ENCODE data around the gene AMBRA1. TPM values are rescaled to one million over a fixed set of nuclear protein-coding genes. Genes with fewer than 3 reads are reported as not detected.

AMBRA1 gene
- total RNA-seq, 1 experiment from 2014 or later: 28.6 TPM

- DNase-seq (ENCODE audit: low read depth): no peak
Observed at GRCh38 chr11:46506483-46506791, 87.4 kb downstream of the AMBRA1 start.

DNA sequence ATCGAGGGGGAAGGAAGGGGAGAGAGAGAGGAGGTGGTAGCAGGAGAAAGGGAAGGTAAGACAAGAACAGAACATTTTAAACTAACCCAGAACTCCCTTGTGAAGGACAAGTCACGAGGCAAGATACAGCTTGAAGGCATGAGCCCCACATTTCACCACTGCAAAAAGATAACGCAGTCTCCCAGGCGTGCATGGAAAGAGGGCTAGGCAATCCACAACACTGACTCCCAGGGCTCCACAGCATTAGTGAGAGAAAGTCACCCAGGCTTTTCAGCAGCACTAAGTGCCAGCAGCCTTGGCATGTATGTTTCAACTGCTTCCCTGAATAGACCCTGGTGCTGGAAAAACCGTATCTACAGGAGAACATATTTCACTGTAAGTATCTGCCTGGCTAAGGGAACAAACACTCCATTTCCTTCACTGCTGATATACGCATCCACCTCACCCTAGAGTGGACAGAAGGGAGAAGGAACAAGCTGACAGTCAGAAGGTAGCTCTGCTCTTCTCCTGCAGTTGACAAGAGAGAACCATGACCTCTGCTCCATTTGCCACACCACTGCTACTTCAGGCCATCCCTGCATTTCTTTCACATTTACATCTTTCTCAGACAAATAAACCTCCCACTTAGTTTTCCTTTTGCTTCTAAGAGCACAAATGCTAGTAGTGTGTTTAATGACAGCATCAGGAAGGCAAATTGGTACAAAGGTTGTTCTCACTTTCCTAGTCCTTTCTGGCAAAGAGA is 87.9 kb downstream of the AMBRA1 start:
- DNase-seq (ENCODE audit: low read depth): no peak

GRCh38 chr11:46504817-46505613 is 88.8 kb downstream of the AMBRA1 start:
- peak; percentile 86 for DNase-seq (ENCODE audit: low read depth)

- no peak for DNase-seq (ENCODE audit: low read depth)
Observed at GRCh38 chr11:46499821-46500220, 94.0 kb downstream of the AMBRA1 start.

DNA sequence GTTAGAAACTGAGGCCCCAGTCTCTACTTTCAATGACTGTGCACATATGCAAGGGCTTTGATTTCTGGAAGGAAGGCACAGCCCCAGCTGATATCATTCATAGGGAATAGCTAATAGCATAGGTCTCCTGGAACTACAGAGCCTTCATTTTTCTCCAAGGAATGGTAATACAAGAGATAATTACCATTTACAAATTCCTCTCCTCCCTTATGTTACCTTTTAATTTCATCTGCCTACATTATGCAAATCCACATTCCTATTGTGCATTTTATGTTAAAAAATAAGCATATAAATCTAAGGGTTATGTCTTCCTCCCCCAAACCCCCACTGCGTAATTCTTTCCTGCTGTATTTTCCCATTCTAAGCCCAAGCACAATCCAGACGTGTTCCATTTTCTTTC is 94.9 kb downstream of the AMBRA1 start:
- no peak for DNase-seq (ENCODE audit: low read depth)

GRCh38 chr11:46498179-46498578 is 95.6 kb downstream of the AMBRA1 start:
- no peak for DNase-seq (ENCODE audit: low read depth)

DNA sequence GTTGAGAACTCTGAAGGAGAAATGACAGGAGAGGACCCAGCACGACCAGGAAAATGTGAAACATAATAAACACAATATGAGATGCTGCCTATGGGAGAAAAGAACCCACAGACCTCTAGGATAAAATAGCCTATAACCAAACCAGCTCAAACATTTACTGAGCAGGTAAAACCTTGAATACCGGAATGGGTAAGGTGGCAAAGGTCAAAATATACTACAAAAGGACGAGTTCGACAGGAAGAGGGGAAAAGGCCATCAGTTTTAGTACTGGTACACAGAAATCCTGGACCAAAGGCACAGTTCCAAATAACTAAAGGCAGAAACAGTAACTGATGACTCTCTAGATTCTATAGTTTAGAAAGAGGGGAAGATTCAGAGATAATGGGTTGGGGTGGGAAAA is 96.3 kb downstream of the AMBRA1 start:
- no peak for DNase-seq (ENCODE audit: low read depth)

GRCh38 chr11:46493791-46494190 is 100.0 kb downstream of the AMBRA1 start:
- DNase-seq (ENCODE audit: low read depth): no peak

DNA sequence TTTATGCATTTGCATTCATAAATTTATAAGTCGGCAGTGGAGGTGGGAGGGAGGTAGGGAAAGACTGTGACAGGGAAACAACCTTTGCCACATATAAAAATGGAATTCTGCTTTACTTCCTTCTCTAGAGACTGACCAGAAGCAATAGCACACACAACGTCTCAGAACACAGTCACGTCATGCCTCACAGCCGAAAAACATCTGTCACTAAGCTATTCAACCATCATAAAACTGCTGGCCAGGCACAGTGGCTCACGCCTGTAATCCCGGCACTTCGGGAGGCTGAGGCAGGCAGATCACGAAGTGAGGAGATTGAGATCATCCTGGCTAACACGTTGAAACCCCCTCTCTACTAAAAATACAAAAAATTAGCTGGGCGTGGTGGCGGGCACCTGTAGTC is 101.3 kb downstream of the AMBRA1 start:
- DNase-seq (ENCODE audit: low read depth): no peak

DNA sequence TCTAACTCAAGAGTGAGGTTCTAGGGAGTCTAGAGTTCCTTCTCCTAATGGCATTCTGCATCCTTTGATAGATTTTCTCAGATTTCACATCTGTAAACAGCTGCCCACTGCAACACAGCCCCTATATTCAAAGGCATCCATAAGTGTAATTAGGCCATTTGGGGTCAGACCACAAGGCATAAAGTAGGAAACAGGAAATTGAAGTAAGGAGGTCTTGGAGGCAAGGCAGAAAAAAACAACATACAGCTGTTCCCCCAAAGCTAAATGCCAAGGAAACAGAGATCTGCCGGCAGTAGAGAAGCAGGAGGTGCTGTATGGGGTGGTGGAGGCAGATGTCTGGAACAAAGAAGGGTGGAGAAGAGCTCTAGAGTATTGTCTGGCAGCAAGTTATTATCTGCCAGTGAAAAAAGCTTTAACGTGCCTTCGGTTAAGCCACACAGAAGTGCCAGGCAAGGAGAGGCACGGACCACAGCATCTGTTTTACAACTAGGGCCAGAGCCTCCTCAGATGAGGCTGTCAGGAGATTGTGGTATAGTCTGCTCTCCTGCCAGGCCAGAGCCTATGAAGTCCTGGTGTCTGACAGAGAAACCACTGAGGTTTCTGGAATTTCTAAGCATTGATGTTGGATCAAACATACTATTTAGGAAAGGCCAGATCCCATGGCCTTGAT is 102.0 kb downstream of the AMBRA1 start:
- no peak for DNase-seq (ENCODE audit: low read depth)

DNA sequence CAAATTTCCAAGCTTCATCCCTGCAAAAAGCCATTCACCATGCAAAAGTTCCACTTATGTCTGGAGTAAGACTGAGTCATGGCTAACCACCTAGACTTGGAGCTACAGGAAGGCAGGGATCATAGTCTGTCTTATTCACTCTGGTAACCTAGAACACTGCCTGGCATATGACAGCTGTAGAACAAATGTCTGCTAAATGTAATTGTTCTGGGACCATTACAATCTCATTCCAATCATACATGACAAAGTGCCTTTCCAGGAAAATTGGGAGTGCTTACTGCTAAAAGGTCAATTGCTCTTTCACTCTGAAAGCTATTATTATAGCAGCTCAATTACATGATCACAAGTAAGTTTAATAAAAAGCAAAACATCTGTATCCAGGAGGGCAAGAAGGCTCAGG is 103.2 kb downstream of the AMBRA1 start:
- peak; percentile 45 for DNase-seq (ENCODE audit: low read depth)

- peak; percentile 63 for DNase-seq (ENCODE audit: low read depth)
Observed at GRCh38 chr11:46489656-46490560, 103.9 kb downstream of the AMBRA1 start.

DNA sequence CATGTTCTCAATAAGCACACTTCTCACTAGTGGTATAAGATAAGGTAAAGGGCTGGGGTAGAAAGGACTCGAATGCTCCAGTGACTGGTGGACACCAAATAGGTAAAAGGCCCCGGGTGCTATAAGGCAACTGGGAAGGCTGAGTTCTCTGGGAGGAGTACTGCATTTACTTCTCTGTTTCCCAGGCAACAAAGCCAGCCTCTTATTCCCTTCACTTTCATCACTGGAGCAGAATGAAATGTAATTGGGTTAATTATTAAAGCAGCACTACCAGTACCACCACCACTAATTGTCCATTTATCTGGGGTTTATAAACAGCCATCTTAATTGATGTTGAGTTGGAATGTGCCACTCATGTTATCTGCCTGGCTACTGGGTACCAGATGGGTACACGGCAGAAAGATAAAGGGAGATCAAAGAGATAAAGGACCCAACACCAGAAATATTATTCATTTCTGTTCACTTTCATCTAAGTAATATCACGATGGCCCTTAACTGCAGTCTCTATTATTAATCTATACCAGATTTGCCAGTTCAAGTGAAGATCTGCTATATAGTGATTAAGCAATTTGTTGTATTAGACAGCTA is 107.9 kb downstream of the AMBRA1 start:
- no peak for DNase-seq (ENCODE audit: low read depth)

DNA sequence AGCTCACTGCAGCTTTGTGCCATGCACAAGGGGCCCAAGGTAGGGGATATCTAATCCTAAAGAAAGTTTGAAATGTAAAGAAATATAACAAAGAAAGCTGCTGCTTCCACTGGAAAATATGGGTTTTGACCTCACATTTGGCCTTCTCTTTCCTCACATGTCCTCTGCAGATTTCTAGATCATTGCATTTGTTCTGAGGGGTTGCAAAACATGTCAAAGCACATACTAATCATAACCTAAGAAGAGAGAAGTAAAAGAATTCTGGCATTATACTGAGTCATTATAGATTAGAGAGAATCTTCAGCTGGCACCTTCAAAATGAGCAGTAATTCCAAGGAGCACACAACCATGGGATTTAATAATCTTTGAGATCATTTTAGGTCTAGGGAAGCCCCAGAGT is 109.7 kb downstream of the AMBRA1 start:
- no peak for DNase-seq (ENCODE audit: low read depth)

DNA sequence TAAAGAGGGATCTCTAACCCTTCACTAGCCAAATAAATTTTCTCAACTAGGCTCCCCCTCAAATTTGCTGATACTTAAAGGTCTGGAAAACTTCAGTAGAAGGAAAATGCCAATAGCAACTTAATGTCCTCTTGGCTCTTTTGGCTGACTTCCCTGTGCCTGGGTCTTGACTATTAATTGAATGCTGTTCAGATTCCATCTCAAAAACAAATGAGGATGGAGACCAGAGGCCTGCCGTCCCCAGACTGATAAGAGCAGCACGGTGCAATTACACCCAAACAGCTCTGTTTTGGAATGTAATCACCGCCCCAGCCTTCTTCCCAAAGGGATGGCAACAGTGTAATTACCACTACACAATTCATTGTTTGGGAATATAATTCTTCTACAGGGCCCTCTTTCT is 112.9 kb downstream of the AMBRA1 start:
- no peak for DNase-seq (ENCODE audit: low read depth)

- DNase-seq (ENCODE audit: low read depth): no peak
Observed at GRCh38 chr11:46480166-46480726, 113.6 kb downstream of the AMBRA1 start.

GRCh38 chr11:46479601-46480000 is 114.2 kb downstream of the AMBRA1 start:
- DNase-seq (ENCODE audit: low read depth): no peak

GRCh38 chr11:46478196-46478595 is 115.6 kb downstream of the AMBRA1 start:
- DNase-seq (ENCODE audit: low read depth): no peak

DNA sequence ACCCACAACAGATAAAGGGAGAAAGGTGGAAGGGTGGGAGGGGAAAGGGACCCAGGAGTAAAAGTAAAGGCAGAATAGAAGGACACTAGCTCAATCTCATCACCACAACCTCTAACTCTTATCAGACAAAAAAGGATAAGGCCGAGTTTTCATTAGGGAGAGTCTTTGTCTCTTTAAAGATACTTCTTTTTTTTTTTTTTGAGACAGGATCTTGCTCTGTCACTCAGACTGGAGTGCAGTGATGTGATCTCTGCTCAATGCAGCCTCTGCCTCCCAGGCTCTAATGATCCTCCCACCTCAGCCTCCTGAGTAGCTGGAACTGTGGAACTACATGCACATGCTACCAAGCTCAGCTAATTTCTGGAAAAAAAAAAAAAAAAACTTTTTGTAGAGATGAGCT is 116.7 kb downstream of the AMBRA1 start:
- DNase-seq (ENCODE audit: low read depth): no peak

DNA sequence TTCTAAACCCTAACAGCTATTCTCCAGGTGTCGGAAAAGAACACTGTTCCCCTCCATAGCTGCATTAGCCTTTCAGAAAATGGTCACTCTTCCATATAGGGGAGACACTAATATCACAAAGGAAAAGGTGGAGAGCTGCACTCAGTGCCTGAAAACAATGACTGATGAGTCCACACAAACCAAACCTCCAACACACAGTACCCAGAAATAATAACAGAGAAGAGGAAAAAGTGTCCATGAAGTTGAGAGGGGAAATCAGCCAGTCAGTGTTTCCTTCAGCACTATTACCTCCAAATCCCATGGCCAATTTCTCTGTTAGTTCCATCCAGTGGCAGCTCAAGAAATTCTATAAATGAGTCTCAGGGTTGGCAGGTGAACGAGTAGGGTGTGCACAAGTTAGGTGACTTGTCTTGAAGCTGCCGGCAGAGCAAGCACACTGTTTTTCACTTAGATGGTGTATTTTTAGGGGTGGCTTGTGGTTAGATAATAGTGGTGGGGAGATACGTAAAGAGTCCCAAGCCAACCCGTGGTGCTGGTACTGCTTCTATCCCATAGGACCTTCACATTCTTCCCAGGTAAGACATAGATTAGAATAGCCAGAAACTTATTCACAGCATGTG is 117.8 kb downstream of the AMBRA1 start:
- DNase-seq (ENCODE audit: low read depth): no peak
